Heart right ventricle (tissue), 16 donors: ENCODE data around the gene SH2D2A. TPM values are rescaled to one million over a fixed set of nuclear protein-coding genes. Genes with fewer than 3 reads are reported as not detected.

Experiments
- ATAC-seq, 8 donors: fragments of 200-7000 bp; cut with Tn5 transposase; one replicate each; pipeline ENCODE4 v1.9.1; 2020; ENCODE audit warnings: mild to moderate bottlenecking in 8 of 8, moderate library complexity in 8 of 8, moderate number of reproducible peaks in 1 of 8
- DNase-seq, 2 donors: peaks; one replicate each; pipeline ENCODE4 v3.0.0-alpha.2; 2020
- H3K27ac ChIP-seq, 10 donors: fragments of 200-600 bp; sonication (generic) in 2 of 10; one replicate each; pipeline versions ENCODE4 v1.5.0 to v1.8.0; 2020 to 2022; ENCODE audit warnings: mild to moderate bottlenecking in 3 of 10
- H3K27me3 ChIP-seq, 7 donors: fragments of 200-600 bp; one replicate each; pipeline ENCODE4 v1.8.0; 2021 to 2022; ENCODE audit warnings: mild to moderate bottlenecking in 2 of 7
- H3K36me3 ChIP-seq, 9 donors: fragments of 200-600 bp; sonication (generic) in 1 of 9; one replicate each; pipeline versions ENCODE4 v1.5.0 to v1.8.0; 2020 to 2022; ENCODE audit warnings: mild to moderate bottlenecking in 2 of 9
- H3K4me1 ChIP-seq, 9 donors: fragments of 200-600 bp; sonication (generic) in 1 of 9; one replicate each; pipeline versions ENCODE4 v1.5.0 to v1.8.0; 2020 to 2022; ENCODE audit warnings: mild to moderate bottlenecking in 4 of 9
- H3K4me3 ChIP-seq, 10 donors: fragments of 200-600 bp; sonication (generic) in 2 of 10; one replicate each; pipeline versions ENCODE4 v1.5.0 to v1.8.0; 2020 to 2022; ENCODE audit warnings: mild to moderate bottlenecking in 7 of 10, moderate library complexity in 2 of 10
- H3K9me3 ChIP-seq, 11 donors: fragments of 200-600 bp in 10 of 11; sonication (generic) in 2 of 11; one replicate each; pipeline versions ENCODE4 v1.5.0 to v1.8.0; 2013 to 2022; ENCODE audit warnings: mild to moderate bottlenecking in 2 of 11, control low read depth in 1 of 11, moderate library complexity in 1 of 11
- WGBS, 2 donors: extraction: QIAGEN DNeasy Blood & Tissue Kit; methylation state at CpG; one replicate each; pipeline ENCODE4 v1.1.7; 2013; ENCODE audit warnings: inconsistent platforms in 1 of 2; 5-methylcytosine and 5-hydroxymethylcytosine counted together
- intact Hi-C, 10 donors: fragments of 100-400 bp; cut with DNase I; formaldehyde crosslinking; loops; one replicate each; pipeline versions ENCODE4 v1.11.1 to v1.14.2; 2022
- polyA plus RNA-seq, 2 donors: library from polyadenylated mRNA; stranded (reverse); fragments of 200-250 nt; gene quantifications; one replicate each; pipeline ENCODE4 v1.2.3, GENCODE V29; 2013
- total RNA-seq, 10 donors: library from RNA; stranded (reverse); fragmentation: NEBNext Ultra II Directional in 3 of 10; extraction: Animal tissue kit (Norgen Biotek cat#: 25700) in 3 of 10; gene quantifications; one replicate each; pipeline versions ENCODE4 v1.2.1 to v1.2.4, GENCODE V29; 2021 to 2023
- TF ChIP-seq, protein P1 (sequence below), 9 donors: fragments of 200-600 bp; sonication (generic) in 2 of 9; IDR thresholded peaks; one replicate each; pipeline versions ENCODE4 v1.5.0 to v1.8.0; 2021 to 2022; ENCODE audit warnings: antibody characterized with exemption in 9 of 9, mild to moderate bottlenecking in 5 of 9, moderate library complexity in 1 of 9
- donor health status: Arrhythmogenic right ventricular cardiomyopathy.
- donor health status: ischemic (EF 13 %, LVEDD 7.1; RV severe dilation, severe dysfunction).
- donor health status: healthy with polysubstance abuse.
- donor health status: DM: no; HTN: yes; CAD: no.
- donor health status: DM: no; HTN: no; CAD: no.
- donor health status: ischemic (EF 25% LVEDD 6.9; RV normal size, moderate dysfunction).
- donor health status: ischemic (EF 25% LVEDD 5.7; RV mildly dilated, moderate dysfunction).
- donor health status: healthy.
- donor health status: DM: yes; HTN: yes; CAD: no.
- donor health status: Ischemic cardiomyopathy.
- donor health status: ischemic (EF 35%, LVEDD 5.7; RV mildly dilated, moderate dysfunction).
- donor health status: nonischemic (EF 11% LVEDD 7.7; RV severe dilation, severe dysfunction).
- donor health status: DM: yes; HTN: yes; CAD: no.
- donor health status: PGD.
- donor health status: ischemic (EF 29% LVEDD 5.4; RV normal size, mild dysfunction).
- donor health status: nonischemic (EF 23%, LVEDD 6.1; RV moderate dilation, normal function).

SH2D2A gene
- total and polyA plus RNA-seq, 12 donors: 0.50 to 4.4 (median 0.81) TPM; not detected in 1

DNA sequence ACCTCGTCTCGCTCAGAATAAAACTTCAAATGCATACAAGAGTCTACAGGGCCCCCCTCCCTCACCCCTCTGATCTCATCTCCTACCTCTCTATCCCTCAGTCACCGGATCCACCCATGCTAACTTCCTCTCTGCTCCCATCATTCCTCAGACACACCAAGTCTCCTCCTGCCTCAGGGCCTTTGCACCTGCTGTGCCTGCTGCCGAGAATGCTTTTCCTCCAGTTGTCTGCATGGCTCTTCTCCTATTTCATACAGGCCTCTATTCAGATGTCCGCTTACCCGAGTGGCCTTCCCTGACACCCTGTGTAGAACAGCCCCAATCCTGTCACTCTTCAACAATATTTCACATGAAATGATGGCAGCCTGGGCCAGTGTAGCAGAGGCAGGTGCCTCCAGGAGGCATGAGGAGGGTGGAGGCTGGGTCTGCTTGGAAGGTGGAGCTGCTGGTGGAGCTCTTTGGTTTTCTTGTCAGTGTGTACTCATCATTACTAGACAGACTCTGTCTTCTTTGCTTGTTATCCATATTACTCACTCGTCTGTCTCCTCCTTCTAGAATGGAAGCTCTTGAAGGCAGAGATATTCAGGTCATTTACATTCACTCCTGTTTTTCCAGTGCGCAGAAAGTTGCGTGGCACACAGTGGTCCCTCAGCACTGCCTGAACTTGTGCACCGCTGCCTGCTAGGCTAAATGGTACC is 4.2 kb downstream of the SH2D2A start:
- H3K36me3 ChIP-seq: peaks cover 0 to 11% (median 0%) of the 10 kb centered on the region in 9 donors
- ATAC-seq (no peak), DNase-seq (no peak)
- TF ChIP-seq, protein P1, sequence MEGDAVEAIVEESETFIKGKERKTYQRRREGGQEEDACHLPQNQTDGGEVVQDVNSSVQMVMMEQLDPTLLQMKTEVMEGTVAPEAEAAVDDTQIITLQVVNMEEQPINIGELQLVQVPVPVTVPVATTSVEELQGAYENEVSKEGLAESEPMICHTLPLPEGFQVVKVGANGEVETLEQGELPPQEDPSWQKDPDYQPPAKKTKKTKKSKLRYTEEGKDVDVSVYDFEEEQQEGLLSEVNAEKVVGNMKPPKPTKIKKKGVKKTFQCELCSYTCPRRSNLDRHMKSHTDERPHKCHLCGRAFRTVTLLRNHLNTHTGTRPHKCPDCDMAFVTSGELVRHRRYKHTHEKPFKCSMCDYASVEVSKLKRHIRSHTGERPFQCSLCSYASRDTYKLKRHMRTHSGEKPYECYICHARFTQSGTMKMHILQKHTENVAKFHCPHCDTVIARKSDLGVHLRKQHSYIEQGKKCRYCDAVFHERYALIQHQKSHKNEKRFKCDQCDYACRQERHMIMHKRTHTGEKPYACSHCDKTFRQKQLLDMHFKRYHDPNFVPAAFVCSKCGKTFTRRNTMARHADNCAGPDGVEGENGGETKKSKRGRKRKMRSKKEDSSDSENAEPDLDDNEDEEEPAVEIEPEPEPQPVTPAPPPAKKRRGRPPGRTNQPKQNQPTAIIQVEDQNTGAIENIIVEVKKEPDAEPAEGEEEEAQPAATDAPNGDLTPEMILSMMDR (IDR thresholded peaks at IDR 0.05): no peak
- intact Hi-C loops: no loop called here
- H3K27ac ChIP-seq: no peak overlapping the region
- 97 to 98% methylated on average over 10 of the region's 10 CpGs for WGBS, 2 donors
- peaks cover 0 to 14% (median 4%) of the 10 kb centered on the region in 7 donors for H3K27me3 ChIP-seq
- peaks cover 12 to 50% (median 25%) of the 10 kb centered on the region in 9 donors for H3K4me1 ChIP-seq
- H3K9me3 ChIP-seq: no peaks in the 10 kb centered on the region
- H3K4me3 ChIP-seq: no peak overlapping the region

DNA sequence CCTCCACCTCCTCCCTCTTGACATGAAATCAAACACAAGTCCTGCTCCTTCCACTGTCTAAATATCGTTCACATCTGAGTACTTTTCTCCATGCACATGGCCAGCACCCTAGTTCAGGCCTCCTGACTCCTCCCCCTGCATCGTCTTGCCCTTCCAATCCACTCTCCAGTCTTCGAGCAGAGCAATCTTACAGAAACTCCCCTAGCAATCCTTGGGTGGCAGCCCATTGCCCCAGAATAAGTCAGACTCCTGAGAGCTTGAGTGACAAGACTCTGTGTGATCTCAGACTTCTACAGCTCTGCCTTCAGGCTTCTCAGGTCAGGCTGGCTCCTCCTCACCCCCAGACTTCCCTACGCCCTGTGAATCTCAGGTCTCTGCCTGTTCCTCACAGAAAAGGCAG is 5.5 kb downstream of the SH2D2A start:
- no peaks in the 10 kb centered on the region for H3K9me3 ChIP-seq
- H3K27ac ChIP-seq: no peak overlapping the region
- WGBS, 2 donors: 73 to 78% methylated on average over 4 of the region's 4 CpGs
- DNase-seq (no peak), ATAC-seq (no peak)
- TF ChIP-seq, protein P1 (IDR thresholded peaks at IDR 0.05): no peak
- peaks cover 0 to 11% (median 0%) of the 10 kb centered on the region in 9 donors for H3K36me3 ChIP-seq
- intact Hi-C loops: no loop called here
- H3K4me3 ChIP-seq: no peak overlapping the region
- H3K4me1 ChIP-seq: peaks cover 15 to 50% (median 30%) of the 10 kb centered on the region in 9 donors
- H3K27me3 ChIP-seq: peaks cover 0 to 14% (median 4%) of the 10 kb centered on the region in 7 donors

DNA sequence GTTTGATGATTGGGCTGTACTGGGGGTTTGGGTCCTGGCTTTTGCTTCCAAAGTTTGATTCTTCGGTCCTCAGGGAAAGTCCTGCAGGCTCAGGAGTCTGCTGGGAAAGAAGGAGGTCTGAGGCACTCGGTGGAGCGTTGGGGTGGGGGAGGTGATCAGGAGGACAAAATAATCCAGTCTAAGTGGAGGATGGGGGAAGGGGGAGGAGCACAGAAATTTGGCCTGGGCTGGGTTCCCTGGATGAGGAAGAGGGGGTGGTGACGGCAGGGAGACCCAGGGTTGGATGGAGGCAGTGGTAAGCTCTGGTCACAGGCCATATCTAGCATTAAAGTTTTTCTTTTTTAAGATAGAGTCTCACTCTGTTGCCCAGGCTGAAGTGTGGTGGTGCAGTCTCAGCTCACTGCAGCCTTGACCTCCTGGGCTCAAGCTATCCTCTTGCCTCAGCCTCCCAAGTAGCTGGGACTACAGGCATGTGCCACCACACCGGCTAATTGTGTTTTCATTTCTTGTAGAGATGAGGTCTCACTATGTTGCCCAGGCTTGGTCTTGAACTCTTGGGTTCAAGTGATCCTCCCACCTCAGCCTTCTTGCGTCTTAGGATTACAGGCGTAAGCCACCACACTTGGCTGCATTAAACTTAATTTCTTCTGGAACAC is 6.8 kb downstream of the SH2D2A start:
- intact Hi-C loops: loop anchor here in 1 of 10 donors (5.0 kb wide), 1 partner anchor 47 kb away; the partner anchor contains the start of gene INSRR
- WGBS, 2 donors: 87 to 88% methylated on average over 7 of the region's 7 CpGs
- TF ChIP-seq, protein P1 (IDR thresholded peaks at IDR 0.05): no peak
- H3K27ac ChIP-seq: no peak overlapping the region
- DNase-seq: no peak
- H3K36me3 ChIP-seq: peaks cover 0 to 11% (median 0%) of the 10 kb centered on the region in 9 donors
- no peak overlapping the region for H3K4me3 ChIP-seq
- peaks cover 12 to 58% (median 35%) of the 10 kb centered on the region in 9 donors for H3K4me1 ChIP-seq
- no peaks in the 10 kb centered on the region for H3K9me3 ChIP-seq
- no peak for ATAC-seq
- peaks cover 0 to 14% (median 4%) of the 10 kb centered on the region in 7 donors for H3K27me3 ChIP-seq

DNA sequence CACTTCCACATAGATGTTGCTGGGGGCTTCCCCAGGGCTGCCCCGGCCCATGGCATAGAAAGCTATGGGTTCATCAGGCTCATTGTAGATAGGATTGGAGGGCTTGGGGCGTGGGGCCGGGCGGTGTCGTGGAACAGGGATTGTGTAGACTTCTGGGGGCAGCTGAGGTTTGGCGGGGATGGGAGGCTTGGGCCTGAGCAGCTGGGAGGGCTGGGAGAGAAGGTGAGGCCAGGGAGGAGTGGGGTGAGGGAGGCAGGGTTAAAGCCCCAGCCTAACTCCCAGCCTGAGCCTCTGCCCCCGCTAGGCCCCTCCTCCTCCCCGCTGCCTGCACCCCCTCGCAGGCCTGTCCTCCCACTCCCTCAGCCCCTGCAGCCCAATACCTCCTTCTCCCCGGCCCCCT is 7.4 kb downstream of the SH2D2A start:
- Histone ChIP-seq H3K4me1 (peaks cover 6 to 58% (median 35%) of the 10 kb centered on the region in 9 donors), H3K9me3 (no peaks in the 10 kb centered on the region), H3K36me3 (peaks cover 0 to 11% (median 0%) of the 10 kb centered on the region in 9 donors), H3K4me3 (no peak overlapping the region), H3K27me3 (peaks cover 0 to 14% (median 2%) of the 10 kb centered on the region in 7 donors), H3K27ac (no peak overlapping the region)
- TF ChIP-seq, protein P1 (IDR thresholded peaks at IDR 0.05): no peak
- WGBS, 2 donors: 94 to 96% methylated on average over 10 of the region's 10 CpGs
- intact Hi-C loops: loop anchor here in 1 of 10 donors (5.0 kb wide), 1 partner anchor 48 kb away; the partner anchor contains the start of gene INSRR
- ATAC-seq (no peak), DNase-seq (no peak)
